RWPE2 (cell line): ENCODE results near the gene SMTN.

ENCODE experiments used
- ATAC-seq: fragments of 200-7000 bp; cut with Tn5 transposase; 3 replicates; pipeline ENCODE4 v1.9.1; 2021; ENCODE audit warnings: low read depth
- DNase-seq: peaks from one replicate; pipeline ENCODE4 v3.0.0-alpha.2; 2020; ENCODE audit warnings: low spot score
- H3K27ac ChIP-seq: fragments of 450-650 bp; 2 replicates; pipeline ENCODE4 v1.5.1; 2017; ENCODE audit warnings: mild to moderate bottlenecking; ENCODE audit not compliant: poor library complexity, severe bottlenecking
- H3K27me3 ChIP-seq: fragments of 250-450 bp; sonication (Bioruptor Pico); 2 replicates; pipeline ENCODE4 v1.5.1; 2021; ENCODE audit warnings: mild to moderate bottlenecking, moderate library complexity; ENCODE audit not compliant: insufficient read depth, poor library complexity, severe bottlenecking
- H3K36me3 ChIP-seq: fragments of 250-450 bp; sonication (Bioruptor Pico); 2 replicates; pipeline ENCODE4 v1.5.1; 2020; ENCODE audit warnings: low read depth, mild to moderate bottlenecking, moderate library complexity
- H3K4me1 ChIP-seq: fragments of 250-450 bp; sonication (Bioruptor Pico); 2 replicates; pipeline ENCODE4 v1.5.1; 2021; ENCODE audit warnings: mild to moderate bottlenecking, moderate library complexity; ENCODE audit not compliant: insufficient read depth, poor library complexity, severe bottlenecking
- H3K4me3 ChIP-seq: fragments of 250-450 bp; sonication (Bioruptor Pico); 2 replicates; pipeline ENCODE4 v1.5.1; 2021; ENCODE audit warnings: mild to moderate bottlenecking, moderate library complexity; ENCODE audit not compliant: severe bottlenecking
- H3K9me3 ChIP-seq: fragments of 250-450 bp; sonication (Bioruptor Pico); 2 replicates; pipeline ENCODE4 v1.5.1; 2021; ENCODE audit warnings: mild to moderate bottlenecking, moderate library complexity; ENCODE audit not compliant: severe bottlenecking
- CTCF ChIP-seq: fragments of 450-650 bp; IDR thresholded peaks from one replicate; pipeline ENCODE4 v1.5.1; 2017; ENCODE audit warnings: mild to moderate bottlenecking, moderate library complexity; ENCODE audit not compliant: poor library complexity, severe bottlenecking

SMTN gene

GRCh38 chr22:31130873-31131272 is 49.8 kb downstream of the SMTN start:
- Histone ChIP-seq H3K4me3 (no peak overlapping the region), H3K9me3 (no peaks in the 10 kb centered on the region), H3K27me3 (no peaks in the 10 kb centered on the region), H3K4me1 (no peaks in the 10 kb centered on the region), H3K36me3 (no peaks in the 10 kb centered on the region), H3K27ac (no peak overlapping the region)
- no peak for TF ChIP-seq CTCF
- ATAC-seq = no peak
- DNase-seq = no peak

DNA sequence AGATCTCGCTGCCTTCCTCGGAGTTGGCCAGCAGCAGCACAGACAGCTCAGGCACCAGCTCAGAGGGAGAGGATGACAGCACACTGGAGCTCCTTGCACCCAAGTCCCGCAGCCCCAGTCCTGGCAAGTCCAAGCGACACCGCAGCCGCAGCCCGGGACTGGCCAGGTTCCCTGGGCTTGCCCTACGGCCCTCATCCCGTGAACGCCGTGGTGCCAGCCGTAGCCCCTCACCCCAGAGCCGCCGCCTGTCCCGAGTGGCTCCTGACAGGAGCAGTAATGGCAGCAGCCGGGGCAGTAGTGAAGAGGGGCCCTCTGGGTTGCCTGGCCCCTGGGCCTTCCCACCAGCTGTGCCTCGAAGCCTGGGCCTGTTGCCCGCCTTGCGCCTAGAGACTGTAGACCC is 52.8 kb downstream of the SMTN start:
- Histone ChIP-seq H3K27me3 (no peaks in the 10 kb centered on the region), H3K27ac (no peak overlapping the region), H3K4me3 (no peak overlapping the region), H3K9me3 (no peaks in the 10 kb centered on the region), H3K4me1 (no peaks in the 10 kb centered on the region), H3K36me3 (no peaks in the 10 kb centered on the region)
- TF ChIP-seq CTCF = no peak
- DNase-seq (no peak), ATAC-seq (no peak)

- Histone ChIP-seq H3K27ac (no peak overlapping the region), H3K9me3 (no peaks in the 10 kb centered on the region), H3K36me3 (no peaks in the 10 kb centered on the region), H3K27me3 (no peaks in the 10 kb centered on the region), H3K4me1 (no peaks in the 10 kb centered on the region), H3K4me3 (no peak overlapping the region)
- DNase-seq = no peak
- ATAC-seq = no peak
- TF ChIP-seq CTCF = no peak
These were observed 53.6 kb downstream of the SMTN start for GRCh38 chr22:31134688-31135087.

- Histone ChIP-seq H3K27ac (no peak overlapping the region), H3K27me3 (no peaks in the 10 kb centered on the region), H3K4me3 (no peak overlapping the region), H3K9me3 (no peaks in the 10 kb centered on the region), H3K4me1 (no peaks in the 10 kb centered on the region), H3K36me3 (no peaks in the 10 kb centered on the region)
- TF ChIP-seq CTCF = no peak
- ATAC-seq (no peak), DNase-seq (no peak)
These were observed 54.6 kb downstream of the SMTN start for GRCh38 chr22:31135706-31136105.

DNA sequence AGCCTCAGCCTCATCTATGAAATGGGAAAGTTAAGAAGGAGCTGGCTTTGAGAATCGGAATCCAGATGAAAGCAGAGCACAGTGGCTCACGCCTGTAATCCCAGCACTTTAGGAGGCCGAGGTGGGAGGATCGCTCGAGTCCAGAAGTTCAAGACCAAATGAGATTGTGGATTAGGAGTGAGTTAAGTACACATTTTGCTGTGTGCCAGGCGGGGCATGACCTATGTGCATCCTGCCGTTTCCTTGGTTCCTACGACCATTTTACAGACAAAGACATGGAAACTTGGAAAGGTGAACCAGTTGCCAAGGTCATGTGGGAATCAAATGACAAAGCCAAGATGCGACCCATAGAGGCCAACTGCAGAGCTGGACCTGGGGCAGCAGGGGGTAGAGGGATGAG is 55.0 kb downstream of the SMTN start:
- no peaks in the 10 kb centered on the region for H3K9me3 ChIP-seq
- no peaks in the 10 kb centered on the region for H3K27me3 ChIP-seq
- DNase-seq (no peak), ATAC-seq (no peak)
- H3K4me3 ChIP-seq = no peak overlapping the region
- H3K4me1 ChIP-seq = no peaks in the 10 kb centered on the region
- no peak for TF ChIP-seq CTCF
- no peaks in the 10 kb centered on the region for H3K36me3 ChIP-seq
- H3K27ac ChIP-seq = no peak overlapping the region
